Left renal pelvis (tissue), 4 donors: ENCODE results near the gene MAPKAP1. TPM values are rescaled to one million over a fixed set of nuclear protein-coding genes. Genes with fewer than 3 reads are reported as not detected.

ENCODE experiments used
- DNase-seq, 4 donors: peaks; one replicate each; pipeline ENCODE4 v3.0.0-alpha.2; 2013; ENCODE audit warnings: low read depth in 4 of 4, low spot score in 3 of 4
- polyA plus RNA-seq, 4 donors: library from polyadenylated mRNA; unstranded; fragments of 120-200 nt; gene quantifications; one replicate each; pipeline ENCODE4 v1.2.1, GENCODE V29; 2013; ENCODE audit not compliant: insufficient read length in 4 of 4

The MAPKAP1 gene
- polyA plus RNA-seq, 4 donors: 68.0 to 87.6 (median 72.8) TPM

GRCh38 chr9:125470189-125470588, 236.8 kb downstream of the MAPKAP1 start:
- no peak for DNase-seq

GRCh38 chr9:125468646-125469045, 238.4 kb downstream of the MAPKAP1 start:
- no peak for DNase-seq

- DNase-seq: no peak
These were observed 239.8 kb downstream of the MAPKAP1 start for GRCh38 chr9:125467116-125467740.

- DNase-seq: no peak
These were observed 240.6 kb downstream of the MAPKAP1 start for GRCh38 chr9:125466411-125466810.

- no peak for DNase-seq
These were observed 242.2 kb downstream of the MAPKAP1 start for GRCh38 chr9:125464591-125465385.

- no peak for DNase-seq
These were observed 243.1 kb downstream of the MAPKAP1 start for GRCh38 chr9:125463926-125464325.

- DNase-seq: no peak
These were observed 244.1 kb downstream of the MAPKAP1 start for GRCh38 chr9:125462861-125463291.

GRCh38 chr9:125461636-125462190, 245.3 kb downstream of the MAPKAP1 start:
- DNase-seq: no peak

- no peak for DNase-seq
These were observed 245.9 kb downstream of the MAPKAP1 start for GRCh38 chr9:125460883-125461635.

- DNase-seq: no peak
These were observed 246.7 kb downstream of the MAPKAP1 start for GRCh38 chr9:125460346-125460745.

- no peak for DNase-seq
These were observed 249.7 kb downstream of the MAPKAP1 start for GRCh38 chr9:125457357-125457756.

- no peak for DNase-seq
These were observed 251.1 kb downstream of the MAPKAP1 start for GRCh38 chr9:125455876-125456275.

- DNase-seq: no peak
These were observed 251.9 kb downstream of the MAPKAP1 start for GRCh38 chr9:125455132-125455531.

- DNase-seq: no peak
These were observed 259.7 kb downstream of the MAPKAP1 start for GRCh38 chr9:125447202-125447802.

GRCh38 chr9:125446561-125447094, 260.4 kb downstream of the MAPKAP1 start:
- DNase-seq: no peak

- DNase-seq: no peak
These were observed 262.0 kb downstream of the MAPKAP1 start for GRCh38 chr9:125444956-125445506.

GRCh38 chr9:125444166-125444565, 262.8 kb downstream of the MAPKAP1 start:
- DNase-seq: no peak

- no peak for DNase-seq
These were observed 263.6 kb downstream of the MAPKAP1 start for GRCh38 chr9:125443367-125443766.

- DNase-seq: no peak
These were observed 264.6 kb downstream of the MAPKAP1 start for GRCh38 chr9:125442452-125442851.

GRCh38 chr9:125440411-125440810, 266.6 kb downstream of the MAPKAP1 start:
- no peak for DNase-seq
